Breast epithelium (tissue), 3 donors: ENCODE data around the gene CALML3. TPM values are rescaled to one million over a fixed set of nuclear protein-coding genes. Genes with fewer than 3 reads are reported as not detected.

ENCODE experiments used
- total RNA-seq, 3 donors: library from RNA; depleted of rRNA; stranded (reverse); fragments of >200 nt; gene quantifications; one replicate each; pipeline ENCODE4 v1.1.0, GENCODE V29; 2016

CALML3 gene
- total RNA-seq, 3 donors from 2014 or later = 3.6 to 13.5 TPM; not detected in 1

Other genes starting within 250 kb of the CALML3 start
- gene UCN3, start 160.0 kb upstream of the CALML3 start, total RNA-seq = not detected
- gene TUBAL3, start 120.1 kb upstream of the CALML3 start, total RNA-seq = 1 to 10 TPM in 2 of 3 donors, not detected in 1; 1.6 to 1.9 TPM
- gene NET1, start 112.4 kb upstream of the CALML3 start, total RNA-seq = 100 to 1,000 TPM in 2 of 3 donors, 10 to 100 TPM in 1; 87.2 to 179 (median 145) TPM
- gene CALML5, start 25.4 kb upstream of the CALML3 start, total RNA-seq = 10 to 100 TPM in 2 of 3 donors, not detected in 1; 31.0 to 31.1 TPM
- gene ASB13, start 141.6 kb downstream of the CALML3 start, total RNA-seq = 10 to 100 TPM; 37.9 to 61.8 (median 42.9) TPM
- 100 to 1,000 TPM in 1 of 3 donors, 10 to 100 TPM in 2; 80.5 to 115 (median 98.6) TPM for gene TASOR2, start 159.9 kb downstream of the CALML3 start, total RNA-seq